GM19025 (cell line): ENCODE results near the gene KDM4D.
"Not testable (repeated sequence)": the region's sequence is repeated elsewhere in the genome, so short reads cannot be mapped to it uniquely, and the experiment has no call there.

Experiments used
- ATAC-seq: cut with Tn5 transposase; IDR thresholded peaks from one replicate; pipeline ENCODE4 v1.9.1; 2021; ENCODE audit warnings: mild to moderate bottlenecking, low read depth, moderate library complexity; ENCODE audit not compliant: unreplicated experiment

The KDM4D gene

DNA sequence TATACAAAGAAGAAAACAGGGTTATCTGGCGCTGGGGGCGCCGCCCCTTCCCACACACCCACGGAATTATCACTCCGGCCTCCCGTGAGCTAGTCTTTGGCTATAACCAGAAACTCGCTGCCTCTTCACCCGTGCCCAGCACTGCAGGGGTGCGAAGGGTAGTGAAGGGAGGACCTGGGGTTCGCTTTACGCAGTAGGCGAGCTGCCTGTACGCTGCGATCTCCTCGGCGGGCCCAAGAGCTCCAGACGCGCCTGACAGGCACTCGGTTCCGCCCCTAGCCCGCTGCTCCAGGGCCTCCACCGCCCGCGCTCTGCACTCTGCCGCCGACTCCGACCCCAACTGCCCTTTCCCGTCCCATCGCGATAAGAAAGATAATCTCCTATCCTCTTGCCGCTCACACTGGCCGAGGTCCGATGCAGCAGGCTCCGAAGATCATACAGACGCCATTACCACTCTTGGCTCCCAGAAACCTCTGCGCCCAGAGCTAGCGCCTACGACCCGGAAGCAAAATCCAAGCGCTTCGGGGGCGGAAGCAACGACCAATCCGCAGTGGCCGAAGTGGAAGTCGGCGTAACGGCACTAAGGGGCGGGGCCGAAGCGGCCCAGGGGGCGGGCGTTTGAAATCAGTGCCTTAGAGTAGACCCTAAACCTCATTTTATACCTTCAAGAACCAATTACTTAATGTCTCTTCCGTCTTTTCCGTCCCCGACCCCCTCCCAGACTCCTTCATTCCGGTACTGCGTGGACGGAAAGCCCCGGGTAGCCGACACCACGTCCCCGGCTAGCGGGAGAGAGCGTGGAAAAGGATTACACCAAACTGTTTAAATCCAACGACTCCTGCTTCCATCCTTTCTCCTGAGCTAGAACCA is at the start of gene KDM4D, which contains the start of gene CWC15:
TSS of gene KDM4D (plus strand) at position 611 of the 870 bp plus-strand sequence. CDS start 23,664 bp downstream, outside the sequence.
TSS of gene CWC15 (minus strand) at position 458 of the 870 bp plus-strand sequence. CDS start 1,371 bp downstream, outside the sequence.
- peak; percentile 100 for ATAC-seq

GRCh38 chr11:94924171-94924572 is 49.3 kb upstream of the KDM4D start:
- ATAC-seq, result no peak

DNA sequence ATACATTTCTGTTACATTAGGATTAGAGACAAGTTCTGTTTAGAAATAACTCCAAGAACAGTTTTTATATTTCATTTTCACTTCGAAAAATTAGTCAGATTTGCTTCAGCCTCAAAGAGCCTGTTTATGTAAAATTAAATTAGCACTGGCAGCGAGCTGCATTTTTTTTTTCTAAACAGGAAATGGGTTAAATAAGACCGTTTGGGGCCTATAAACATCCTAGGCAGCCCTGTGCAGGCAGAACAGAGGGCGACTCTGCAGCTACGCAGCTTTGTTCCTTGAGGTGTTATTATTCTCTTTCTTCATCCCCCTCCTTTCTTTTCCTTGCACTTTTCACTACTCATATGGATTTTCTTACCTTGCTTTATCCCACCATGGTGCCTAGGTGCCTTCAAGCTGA is 48.9 kb upstream of the KDM4D start:
- ATAC-seq, result no peak

DNA sequence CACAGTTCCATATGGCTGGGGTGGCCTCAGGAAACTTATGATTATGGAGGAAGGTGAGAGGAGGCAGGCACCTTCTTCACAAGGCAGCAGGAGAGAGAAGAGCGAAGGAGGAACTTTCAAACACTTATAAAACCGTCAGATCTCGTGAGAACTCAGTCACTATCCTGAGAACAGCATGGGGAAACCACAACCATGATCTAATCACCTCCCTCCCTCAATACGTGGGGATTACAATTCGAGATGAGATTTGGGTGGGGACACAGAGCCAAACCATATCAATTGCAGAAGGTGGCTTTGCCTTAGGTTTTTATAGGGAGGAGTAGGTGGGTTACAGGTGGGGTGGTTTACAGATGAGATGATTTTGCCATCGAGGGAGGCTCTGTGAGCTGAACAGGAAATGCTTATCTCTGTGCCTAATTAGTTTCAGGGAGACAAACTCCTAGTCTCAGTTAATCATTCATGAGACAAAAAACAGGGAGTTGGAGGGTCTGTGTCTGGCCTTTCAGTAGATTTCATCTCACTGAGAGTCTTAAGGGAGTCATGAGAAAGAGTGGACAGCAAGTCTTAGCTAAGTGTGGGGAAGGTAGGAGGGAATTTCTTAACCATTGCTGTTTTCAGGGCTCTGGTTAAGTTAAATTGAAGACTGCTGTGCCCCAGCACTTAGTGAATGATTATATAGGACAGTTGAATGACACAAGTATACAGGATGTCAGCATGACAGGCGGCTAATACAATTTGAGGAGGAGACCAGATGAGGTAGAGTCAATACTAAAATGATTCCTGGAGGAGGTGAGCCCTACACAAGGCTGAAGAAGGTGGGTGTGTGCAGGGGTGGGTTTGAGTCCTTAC is 47.9 kb upstream of the KDM4D start:
- peak; percentile 65 for ATAC-seq

DNA sequence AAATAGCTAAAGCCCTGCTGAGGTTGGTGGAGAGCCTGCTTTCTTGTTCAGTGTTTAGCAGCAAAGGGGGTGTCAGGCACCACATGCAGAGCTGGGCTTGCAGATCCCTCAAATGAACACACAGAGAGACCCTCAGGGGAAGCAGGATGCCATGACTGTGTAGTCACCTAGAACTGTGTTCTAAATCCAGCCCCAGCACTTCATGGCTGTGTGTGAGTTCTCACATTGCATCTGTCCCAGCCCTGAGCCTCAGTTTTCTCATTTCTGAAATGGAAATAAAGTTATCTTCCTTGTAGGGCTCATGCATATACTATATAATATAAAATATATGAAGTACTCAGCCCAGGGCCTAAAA is 47.3 kb upstream of the KDM4D start:
- no peak for ATAC-seq

GRCh38 chr11:94926698-94927237 is 46.7 kb upstream of the KDM4D start:
- no peak for ATAC-seq

GRCh38 chr11:94928117-94928990 is 45.2 kb upstream of the KDM4D start:
- ATAC-seq, result no peak

DNA sequence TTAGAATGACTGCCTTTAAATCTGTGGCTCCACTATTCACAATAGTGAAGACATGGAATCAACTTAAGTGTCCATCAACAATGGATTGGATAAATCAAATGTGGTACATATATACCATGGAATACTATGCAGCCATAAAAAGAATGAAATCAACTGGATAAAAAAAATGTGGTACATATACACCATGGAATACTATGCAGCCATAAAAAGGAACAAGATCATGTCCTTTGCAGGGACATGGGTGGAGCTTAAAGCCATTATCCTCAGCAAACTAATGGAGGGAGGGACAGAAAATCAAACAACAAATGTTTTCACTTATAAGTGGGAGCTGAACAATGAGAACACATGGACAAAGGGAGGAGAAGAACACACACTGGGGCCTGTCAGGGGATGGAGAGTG is 41.4 kb upstream of the KDM4D start:
- not testable (repeated sequence) for ATAC-seq

- no peak for ATAC-seq
These were observed 41.0 kb upstream of the KDM4D start for GRCh38 chr11:94932503-94932902.

- ATAC-seq, result no peak
These were observed 40.0 kb upstream of the KDM4D start for GRCh38 chr11:94933223-94934130.

GRCh38 chr11:94934362-94934761 is 39.1 kb upstream of the KDM4D start:
- ATAC-seq, result no peak

DNA sequence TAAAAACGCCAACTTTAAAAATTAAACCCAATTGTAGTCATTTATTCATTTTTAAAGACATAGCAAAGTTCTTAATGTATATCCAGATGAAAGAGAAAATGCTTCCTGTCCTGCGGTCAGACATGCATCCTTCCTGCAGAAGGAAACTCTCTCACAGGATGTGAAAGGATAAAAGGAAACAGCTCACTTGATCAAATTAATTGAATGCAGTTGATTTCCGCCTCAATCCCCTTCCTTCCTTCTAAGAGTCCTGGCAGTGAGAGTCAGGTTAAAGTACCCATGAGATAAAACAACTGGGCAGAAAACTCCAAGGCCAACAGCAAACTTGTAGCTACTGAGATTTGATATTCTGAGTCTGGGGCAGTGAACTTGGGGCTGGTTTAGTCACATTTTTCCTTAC is 38.7 kb upstream of the KDM4D start:
- ATAC-seq, result no peak

DNA sequence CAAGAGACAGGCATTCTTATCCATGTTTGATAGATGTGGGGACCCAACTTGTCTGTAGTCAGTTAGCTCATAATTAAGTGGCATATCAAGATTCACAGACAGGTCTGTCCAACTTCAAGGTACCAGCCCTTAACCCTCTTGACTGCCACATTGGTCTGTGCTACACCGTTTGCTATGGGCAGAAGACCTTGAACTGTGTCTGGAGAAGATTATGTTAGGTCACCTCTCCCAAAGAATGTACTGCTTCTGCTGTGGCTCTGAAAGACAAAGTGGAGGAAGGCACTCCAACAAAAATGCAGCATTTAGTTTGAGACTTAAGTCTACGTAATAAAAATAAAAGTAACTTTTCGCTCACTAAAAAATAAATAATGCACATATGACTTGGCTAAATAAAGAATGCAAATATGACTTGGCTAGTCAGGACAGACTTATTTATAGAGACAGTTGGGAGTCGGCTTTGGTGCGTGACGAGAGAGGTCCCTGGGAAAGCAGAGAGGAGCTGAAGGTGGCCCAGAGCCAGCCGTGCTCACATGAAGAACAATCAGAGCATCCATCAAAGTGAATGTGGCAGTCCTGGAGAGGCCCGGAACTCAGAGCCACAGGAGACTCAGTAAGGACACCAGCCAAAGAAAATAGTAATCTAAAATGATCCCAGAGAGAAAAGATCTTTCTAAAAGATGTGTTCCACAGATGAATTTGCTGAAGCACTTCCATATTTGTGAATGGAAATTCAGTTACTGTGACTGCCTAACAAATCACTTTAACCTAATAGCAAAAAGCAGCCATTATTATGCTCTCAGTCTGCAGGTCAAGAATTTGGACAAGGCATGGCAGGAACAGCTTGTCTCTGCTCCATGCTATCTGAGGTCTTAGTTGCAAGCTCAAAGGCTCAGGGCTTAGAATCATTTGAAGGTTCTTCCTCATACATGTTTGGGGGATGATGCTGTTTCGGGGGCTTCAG is 35.1 kb upstream of the KDM4D start:
- no peak for ATAC-seq

- no peak for ATAC-seq
These were observed 34.2 kb upstream of the KDM4D start for GRCh38 chr11:94939346-94939745.

DNA sequence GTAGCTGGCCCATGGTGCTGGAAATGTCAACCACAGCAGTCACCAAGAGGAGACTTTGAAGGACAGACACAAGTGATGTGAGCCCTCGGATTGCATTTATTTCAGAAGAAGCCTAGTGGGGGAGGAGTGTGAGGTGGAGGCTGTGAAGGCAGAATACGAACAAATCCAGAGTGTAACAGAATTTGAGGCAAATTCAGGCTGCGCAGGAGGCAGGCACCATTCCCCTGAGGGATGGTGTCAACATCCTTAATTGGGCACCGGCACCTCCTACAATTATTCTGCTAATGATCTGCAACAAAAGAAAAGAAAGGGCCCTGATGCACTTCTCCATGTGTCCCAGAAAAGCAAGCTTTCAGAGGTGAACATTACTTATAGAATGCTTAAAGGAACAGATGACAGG is 32.4 kb upstream of the KDM4D start:
- ATAC-seq, result no peak

GRCh38 chr11:94946812-94947211 is 26.7 kb upstream of the KDM4D start:
- ATAC-seq, result no peak

DNA sequence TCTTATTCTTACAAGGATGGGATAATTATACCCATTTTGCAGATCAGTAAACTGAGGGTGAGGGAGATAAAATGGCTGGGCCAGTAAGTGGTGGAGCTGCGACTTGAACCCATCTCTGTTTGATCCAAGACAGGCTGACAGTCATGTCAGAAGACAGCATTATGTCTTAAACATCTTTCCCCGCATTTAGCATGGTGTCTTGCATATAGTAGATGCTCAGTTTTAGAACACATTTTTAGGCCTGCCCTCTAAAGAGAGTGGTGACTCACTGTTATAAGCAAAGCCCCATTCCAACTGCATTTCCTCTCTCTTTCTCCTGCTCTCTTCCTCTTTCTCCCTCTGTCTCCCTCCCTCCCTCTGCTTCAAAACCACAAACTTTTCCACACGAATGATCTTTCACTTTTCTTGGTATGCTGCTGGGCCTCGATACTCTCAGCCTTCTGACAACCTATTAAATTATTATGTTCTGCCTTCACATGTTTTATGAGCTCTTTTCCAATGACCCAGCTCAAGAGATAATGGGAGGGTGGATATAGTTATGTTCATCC is 25.4 kb upstream of the KDM4D start:
- ATAC-seq, result no peak

- no peak for ATAC-seq
These were observed 18.8 kb upstream of the KDM4D start for GRCh38 chr11:94954753-94955152.
